ENCODE data around the gene E2F2. TPM values are rescaled to one million over a fixed set of nuclear protein-coding genes. Genes with fewer than 3 reads are reported as not detected.

E2F2 gene
- total and polyA plus RNA-seq, 2 of the 13 experiments (the other 11 are each of a cell fraction or from before 2014, with no cell fraction given) = 0.65 to 6.6 TPM

GRCh38 chr1:23562137-23562876 lies 31.3 kb upstream of the E2F2 start (continued):
- no peak for TF ChIP-seq ZNF841 (CRISPR knock-in tag; IDR thresholded peaks at IDR 0.05; ENCODE audit: borderline replicate concordance)
- no peak for TF ChIP-seq IRF1 (CRISPR knock-in tag; IDR thresholded peaks at IDR 0.05; ENCODE audit: low read depth)
- peak; percentile 53; the same call in 1 of the 2 replicates for TF ChIP-seq FOXK1 (CRISPR knock-in tag; IDR thresholded peaks at IDR 0.05; ENCODE audit: borderline replicate concordance, low read depth)
- no peak for TF ChIP-seq FOXP1 (IDR thresholded peaks at IDR 0.05)
- TF ChIP-seq FOXP1 (CRISPR knock-in tag; IDR thresholded peaks at IDR 0.05) = 0 out of 2 replicates have a peak, but pooled peaks have one; percentile 52
- TF ChIP-seq ETV6 (CRISPR knock-in tag; conservative IDR thresholded peaks at IDR 0.05) = no peak
- peak; percentile 68 for TF ChIP-seq SOX13 (IDR thresholded peaks at IDR 0.05)
- TF ChIP-seq SOX13 (CRISPR knock-in tag; conservative IDR thresholded peaks at IDR 0.05 in 1 of 2, IDR thresholded peaks at IDR 0.05 in 1 of 2) = peak in 1 of 2 experiments; percentile 89; a peak in 2 of 4 replicates
- peak; percentile 75 for TF ChIP-seq FOSL2 (CRISPR knock-in tag; IDR thresholded peaks at IDR 0.05)
- TF ChIP-seq ZNF768 (CRISPR knock-in tag; IDR thresholded peaks at IDR 0.05) = no peak
- no peak for TF ChIP-seq NONO (IDR thresholded peaks at IDR 0.05)
- peak; percentile 50; the same call in 1 of the 2 replicates for TF ChIP-seq NONO (CRISPR knock-in tag; conservative IDR thresholded peaks at IDR 0.05)
- no peak for TF ChIP-seq KAT7 (CRISPR knock-in tag; IDR thresholded peaks at IDR 0.05; ENCODE audit: borderline replicate concordance)
- 0 out of 2 replicates have a peak, but pooled peaks have one; percentile 61 for TF ChIP-seq ZSCAN29 (CRISPR knock-in tag; conservative IDR thresholded peaks at IDR 0.05)
- TF ChIP-seq ZNF10 (CRISPR knock-in tag; IDR thresholded peaks at IDR 0.05; ENCODE audit: borderline replicate concordance, low read depth) = no peak
- no peak for TF ChIP-seq BRD4 (CRISPR knock-in tag; IDR thresholded peaks at IDR 0.05)
- no peak for TF ChIP-seq SP140L (CRISPR knock-in tag; IDR thresholded peaks at IDR 0.05; ENCODE audit: borderline replicate concordance)
- TF ChIP-seq ZNF468 (CRISPR knock-in tag; IDR thresholded peaks at IDR 0.05) = no peak
- peak; percentile 28; the same call in 1 of the 2 replicates for TF ChIP-seq HOXD1 (CRISPR knock-in tag; IDR thresholded peaks at IDR 0.05)
- TF ChIP-seq FLYWCH1 (CRISPR knock-in tag; IDR thresholded peaks at IDR 0.05) = no peak
- TF ChIP-seq LCORL (IDR thresholded peaks at IDR 0.05) = no peak
- peak; percentile 91 for TF ChIP-seq LCORL (CRISPR knock-in tag; IDR thresholded peaks at IDR 0.05)
- 0 out of 2 replicates have a peak, but pooled peaks have one; percentile 65 for TF ChIP-seq U2AF2 (IDR thresholded peaks at IDR 0.05; ENCODE audit: low read depth, low read length)
- TF ChIP-seq SMARCE1 (IDR thresholded peaks at IDR 0.05; ENCODE audit: borderline replicate concordance) = no peak
- no peak for TF ChIP-seq RAD51 (IDR thresholded peaks at IDR 0.05; ENCODE audit: borderline replicate concordance)
- TF ChIP-seq ZNF205 (CRISPR knock-in tag; IDR thresholded peaks at IDR 0.05) = 0 out of 2 replicates have a peak, but pooled peaks have one; percentile 25
- TF ChIP-seq THRA (CRISPR knock-in tag; IDR thresholded peaks at IDR 0.05; ENCODE audit: borderline replicate concordance) = peak; percentile 74; the same call in 1 of the 2 replicates
- peak; percentile 68; the same call in 1 of the 2 replicates for TF ChIP-seq FOXJ3 (CRISPR knock-in tag; IDR thresholded peaks at IDR 0.05; ENCODE audit: borderline replicate concordance)
- TF ChIP-seq ATM (IDR thresholded peaks at IDR 0.05; ENCODE audit: borderline replicate concordance) = no peak
- no peak for TF ChIP-seq BRF2 (CRISPR knock-in tag; IDR thresholded peaks at IDR 0.05)
- TF ChIP-seq EEA1 (CRISPR knock-in tag; IDR thresholded peaks at IDR 0.05; ENCODE audit: borderline replicate concordance) = no peak

Data from HepG2 (cell line).